ENCODE results near the gene PRDX2. TPM values are rescaled to one million over a fixed set of nuclear protein-coding genes. Genes with fewer than 3 reads are reported as not detected.

The PRDX2 gene
- total RNA-seq (2022; extraction: Qiagen RNA extraction; ENCODE audit: low read depth): 0.48 to 1.4 TPM (median 0.76 TPM) in 5 replicates

DNA sequence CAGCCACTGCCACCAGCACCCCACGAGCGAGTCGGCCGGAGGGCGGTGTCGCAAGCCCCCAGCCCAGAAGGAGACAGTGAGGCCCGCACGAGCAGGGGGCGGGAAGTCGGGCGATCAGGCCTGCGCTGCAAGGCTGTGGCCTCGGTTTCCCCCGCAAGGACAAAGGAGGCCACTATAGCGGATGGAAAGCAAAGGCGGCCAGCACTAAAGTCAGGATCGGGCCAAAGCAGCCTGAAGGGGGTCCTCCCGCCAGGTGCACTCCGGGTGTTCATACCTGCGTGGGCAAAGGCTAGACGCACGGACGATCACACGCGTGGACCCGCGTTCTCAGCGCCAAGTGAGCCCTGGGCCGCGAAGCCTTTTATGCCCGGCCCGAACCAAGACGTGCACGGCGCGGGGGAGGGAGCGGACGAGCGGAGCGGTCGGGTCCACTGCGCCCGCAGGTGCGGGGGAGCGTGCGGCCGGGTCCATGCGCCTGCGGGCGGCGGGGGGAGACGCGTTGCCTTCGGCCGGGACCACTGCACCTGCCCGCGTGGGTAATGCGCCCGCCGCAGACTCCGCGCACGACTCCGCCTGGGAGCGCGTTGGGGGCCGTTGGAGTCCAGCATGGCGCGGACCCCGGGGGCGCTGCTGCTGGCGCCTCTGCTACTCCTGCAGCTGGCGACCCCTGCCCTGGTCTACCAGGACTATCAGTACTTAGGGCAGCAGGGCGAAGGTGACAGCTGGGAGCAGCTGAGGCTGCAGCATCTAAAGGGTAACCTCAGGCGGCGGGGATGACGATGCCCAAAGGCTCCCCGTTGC is at the start of gene PRDX2, which contains the start of gene THSD8:
Gene PRDX2, minus strand, starts transcription at position 335 of the 801 bp plus-strand sequence. CDS start 539 bp downstream, outside the sequence.
Gene THSD8, plus strand, starts transcription at position 604 of the 801 bp plus-strand sequence. Its CDS starts 3 bp downstream, at position 607.

DNA sequence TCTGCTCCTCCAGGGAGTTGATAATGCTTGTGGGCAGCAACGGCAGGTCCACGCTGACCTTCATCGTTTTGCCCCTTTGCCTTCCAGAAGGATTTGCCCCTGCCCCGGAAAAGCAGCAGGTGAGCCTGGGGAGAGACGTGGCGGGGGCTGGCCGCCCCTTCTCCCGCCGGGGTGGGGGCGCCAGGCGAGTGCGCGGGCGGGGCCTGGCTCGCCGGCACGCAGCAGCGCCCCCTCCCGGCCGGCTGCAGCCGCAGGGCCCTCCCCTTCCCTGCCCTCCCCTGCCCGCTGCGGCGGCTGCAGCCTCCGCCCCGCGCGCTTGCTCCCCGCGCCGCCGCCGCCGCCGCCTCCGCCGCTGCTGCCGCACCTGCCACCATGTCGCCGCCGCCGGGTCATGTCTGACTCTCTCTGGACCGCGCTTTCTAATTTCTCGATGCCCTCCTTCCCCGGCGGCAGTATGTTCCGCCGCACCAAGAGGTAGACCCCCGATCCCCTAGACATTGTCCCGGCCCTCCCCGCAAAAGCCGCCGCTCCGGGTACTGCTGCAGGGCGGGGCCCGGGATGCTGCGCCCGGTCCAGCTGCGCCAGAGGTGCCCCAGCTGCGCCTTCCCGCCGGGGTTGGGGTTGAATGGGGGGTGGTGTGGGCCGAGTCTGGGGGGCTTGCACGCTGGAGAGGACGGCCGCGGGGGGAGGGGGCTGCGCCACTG is 36.7 kb upstream of the PRDX2 start, which contains the start of gene MAST1:
Gene MAST1, plus strand, starts transcription at position 334 of the 704 bp plus-strand sequence. Its CDS starts 58 bp downstream, at position 392.

DNA sequence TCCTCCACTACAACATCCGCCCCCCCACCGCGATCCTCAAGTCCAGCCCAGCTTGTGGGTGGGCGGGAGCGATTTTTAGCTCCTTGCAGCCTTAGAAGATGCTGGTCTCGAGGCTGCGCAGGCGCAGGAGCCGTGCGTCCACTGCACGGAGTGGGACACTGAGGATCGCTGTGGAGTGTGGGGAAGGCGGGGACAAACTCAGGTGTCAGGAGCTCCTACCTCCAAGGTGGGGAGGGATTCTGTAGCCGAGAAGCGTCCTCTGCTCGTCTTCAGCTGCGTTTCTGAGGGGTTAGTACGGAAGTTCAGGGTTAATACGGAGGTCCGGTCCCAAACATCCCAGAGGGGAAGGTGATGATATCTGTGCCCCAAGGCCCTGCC is 33.0 kb upstream of the PRDX2 start, which contains the start of gene RTBDN:
Gene RTBDN, minus strand, starts transcription at position 14 of the 378 bp plus-strand sequence. CDS start 4,600 bp downstream, outside the sequence.

DNA sequence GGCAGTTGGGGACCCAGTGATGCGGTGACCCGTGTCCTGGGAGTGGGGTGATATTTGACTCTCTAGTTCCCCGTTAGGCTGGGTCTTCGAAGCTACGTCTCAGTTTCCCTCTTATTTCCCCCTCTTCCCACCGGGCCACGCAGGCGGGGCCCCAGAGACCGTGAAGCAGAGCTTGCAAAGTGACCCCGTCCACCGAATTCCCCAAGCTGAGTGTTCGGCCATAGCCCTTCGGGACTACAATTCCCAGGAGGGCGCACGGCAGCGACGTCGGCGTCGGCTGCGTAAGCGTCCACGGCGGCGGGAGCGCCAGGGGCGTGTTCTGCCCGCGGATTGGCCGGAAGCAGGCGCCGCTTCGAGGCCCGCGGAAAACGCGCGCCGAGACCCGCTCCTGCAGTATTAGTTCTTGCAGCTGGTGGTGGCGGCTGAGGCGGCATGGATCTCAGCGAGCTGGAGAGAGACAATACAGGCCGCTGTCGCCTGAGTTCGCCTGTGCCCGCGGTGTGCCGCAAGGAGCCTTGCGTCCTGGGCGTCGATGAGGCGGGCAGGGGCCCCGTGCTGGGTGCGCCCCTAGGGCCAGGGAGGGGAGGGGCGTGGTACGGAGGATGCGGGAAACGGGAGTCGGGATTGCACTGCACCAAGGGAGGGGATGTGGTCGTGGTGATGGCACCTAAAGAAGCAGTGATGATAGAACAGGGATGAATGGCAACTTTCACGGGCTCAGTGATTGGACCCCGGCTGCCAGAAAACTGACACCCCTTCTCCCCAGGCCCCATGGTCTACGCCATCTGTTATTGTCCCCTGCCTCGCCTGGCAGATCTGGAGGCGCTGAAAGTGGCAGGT is 4.9 kb upstream of the PRDX2 start, which contains the start of gene RNASEH2A:
Gene RNASEH2A, plus strand, starts transcription at position 343 of the 840 bp plus-strand sequence. Its CDS starts 90 bp downstream, at position 433.

DNA sequence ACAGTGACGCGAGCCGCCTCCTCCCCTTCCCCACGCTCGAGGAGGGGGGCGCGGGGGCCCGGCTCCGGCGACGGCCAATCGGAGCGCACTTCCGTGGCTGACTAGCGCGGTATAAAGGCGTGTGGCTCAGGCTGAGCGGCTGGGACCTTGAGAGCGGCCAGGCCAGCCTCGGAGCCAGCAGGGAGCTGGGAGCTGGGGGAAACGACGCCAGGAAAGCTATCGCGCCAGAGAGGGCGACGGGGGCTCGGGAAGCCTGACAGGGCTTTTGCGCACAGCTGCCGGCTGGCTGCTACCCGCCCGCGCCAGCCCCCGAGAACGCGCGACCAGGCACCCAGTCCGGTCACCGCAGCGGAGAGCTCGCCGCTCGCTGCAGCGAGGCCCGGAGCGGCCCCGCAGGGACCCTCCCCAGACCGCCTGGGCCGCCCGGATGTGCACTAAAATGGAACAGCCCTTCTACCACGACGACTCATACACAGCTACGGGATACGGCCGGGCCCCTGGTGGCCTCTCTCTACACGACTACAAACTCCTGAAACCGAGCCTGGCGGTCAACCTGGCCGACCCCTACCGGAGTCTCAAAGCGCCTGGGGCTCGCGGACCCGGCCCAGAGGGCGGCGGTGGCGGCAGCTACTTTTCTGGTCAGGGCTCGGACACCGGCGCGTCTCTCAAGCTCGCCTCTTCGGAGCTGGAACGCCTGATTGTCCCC is 10.1 kb downstream of the PRDX2 start, which contains the start of gene JUNB:
Gene JUNB, plus strand, starts transcription at position 142 of the 706 bp plus-strand sequence. Its CDS starts 286 bp downstream, at position 428.

DNA sequence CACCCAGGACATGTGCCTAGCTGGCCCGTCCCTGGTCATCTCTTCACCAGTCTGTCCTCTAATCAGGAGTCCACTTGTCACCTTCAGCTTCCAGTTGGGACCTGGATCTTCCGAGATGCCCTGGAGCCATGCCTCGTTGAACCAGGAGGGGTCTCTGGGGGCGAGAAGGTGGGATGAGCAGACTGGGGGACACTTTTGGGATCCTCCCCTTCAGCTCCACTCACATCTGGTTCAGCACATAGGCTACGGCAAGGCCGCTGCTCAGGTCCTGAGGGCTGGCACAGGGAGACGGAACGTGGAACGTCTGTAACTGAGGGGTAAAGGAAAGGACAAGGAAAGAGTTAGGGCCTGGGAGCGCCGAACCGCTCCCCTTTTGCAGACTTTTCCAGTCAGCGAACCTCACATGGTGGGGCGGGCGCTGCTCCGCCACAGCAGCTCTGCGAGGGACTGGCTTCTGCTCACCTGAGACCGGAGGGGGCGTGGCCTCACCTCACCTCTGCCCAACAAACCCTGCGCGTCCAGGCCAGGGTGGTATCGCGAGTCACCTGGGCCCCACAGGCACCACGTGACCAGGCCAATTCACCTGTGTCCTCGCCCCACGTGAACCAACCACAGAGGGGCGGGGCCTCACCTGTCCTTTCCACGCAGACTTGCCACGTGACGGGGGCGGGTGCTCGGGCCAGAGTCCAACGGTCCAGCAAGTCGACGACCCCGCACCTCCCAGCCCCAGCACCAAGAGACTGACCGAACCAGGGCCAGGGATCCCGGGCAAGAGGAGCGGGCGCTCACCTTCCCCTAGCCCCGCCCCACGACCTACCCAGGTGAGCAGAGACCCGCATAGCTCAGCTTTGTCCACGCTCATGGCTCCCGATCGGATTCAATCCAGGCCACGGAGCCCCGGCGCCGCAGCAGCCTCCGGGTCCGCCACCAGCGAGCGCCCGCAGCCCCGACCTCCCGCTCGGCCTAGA is 26.7 kb downstream of the PRDX2 start, which contains the start of gene HOOK2:
Gene HOOK2, minus strand, starts transcription at position 965 of the 968 bp plus-strand sequence. Its CDS starts 103 bp downstream, at position 862.

DNA sequence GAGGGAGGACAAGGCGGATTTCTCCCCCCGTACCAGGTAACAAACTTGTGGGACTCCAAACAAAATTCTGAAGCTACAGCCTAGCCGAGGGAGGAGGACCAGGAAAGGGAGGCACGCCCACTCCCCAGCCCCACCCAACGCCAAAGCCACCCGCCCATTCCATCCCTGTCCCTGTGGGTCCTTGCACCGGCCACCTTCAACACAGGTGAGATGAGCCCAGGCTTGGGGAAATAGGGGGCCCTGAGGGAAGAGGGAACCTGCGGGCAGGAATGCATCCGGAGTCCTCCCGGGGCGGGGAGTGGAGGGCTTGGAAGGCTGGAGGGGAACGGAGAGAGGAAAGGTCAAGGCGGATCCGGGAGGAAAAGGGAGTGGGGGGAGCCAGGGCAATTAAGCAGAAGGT is 50.0 kb downstream of the PRDX2 start, which contains the start of gene BEST2:
Gene BEST2, plus strand, starts transcription at position 157 of the 400 bp plus-strand sequence. CDS start 802 bp downstream, outside the sequence.

Other genes starting within 250 kb of the PRDX2 start
- gene ZNF490, start 191.0 kb downstream of the PRDX2 start, total RNA-seq (2022; extraction: Qiagen RNA extraction; ENCODE audit: low read depth): 0.45 to 0.81 TPM (median 0.66 TPM) in 5 replicates
- 4.3 to 6.2 TPM (median 5.3 TPM) in 5 replicates for gene ZNF791, start 190.9 kb downstream of the PRDX2 start, total RNA-seq (2022; extraction: Qiagen RNA extraction; ENCODE audit: low read depth)
- 16.4 to 21.2 TPM (median 17.4 TPM) in 5 replicates for gene MAN2B1, start 135.1 kb downstream of the PRDX2 start, total RNA-seq (2022; extraction: Qiagen RNA extraction; ENCODE audit: low read depth)
- gene WDR83, start 135.0 kb downstream of the PRDX2 start, total RNA-seq (2022; extraction: Qiagen RNA extraction; ENCODE audit: low read depth): 7.9 to 11.6 TPM (median 10.0 TPM) in 5 replicates
- gene DHPS, start 119.9 kb downstream of the PRDX2 start, total RNA-seq (2022; extraction: Qiagen RNA extraction; ENCODE audit: low read depth): 40.7 to 54.1 TPM (median 49.5 TPM) in 5 replicates
- not detected in 5 replicates for gene GNG14, start 113.8 kb downstream of the PRDX2 start, total RNA-seq (2022; extraction: Qiagen RNA extraction; ENCODE audit: low read depth)
- gene FBXW9, start 105.2 kb downstream of the PRDX2 start, total RNA-seq (2022; extraction: Qiagen RNA extraction; ENCODE audit: low read depth): 8.2 to 13.6 TPM (median 11.5 TPM) in 5 replicates
- 27.4 to 35.2 TPM (median 32.5 TPM) in 5 replicates for gene TNPO2, start 77.9 kb downstream of the PRDX2 start, total RNA-seq (2022; extraction: Qiagen RNA extraction; ENCODE audit: low read depth)
- gene TRIR, start 67.1 kb downstream of the PRDX2 start, total RNA-seq (2022; extraction: Qiagen RNA extraction; ENCODE audit: low read depth): 156 to 216 TPM (median 205 TPM) in 5 replicates
- gene GET3, start 64.3 kb downstream of the PRDX2 start, total RNA-seq (2022; extraction: Qiagen RNA extraction; ENCODE audit: low read depth): 70.9 to 96.0 TPM (median 93.4 TPM) in 5 replicates
- gene BEST2, start 50.0 kb downstream of the PRDX2 start, total RNA-seq (2022; extraction: Qiagen RNA extraction; ENCODE audit: low read depth): 0.05 to 0.14 TPM in 2 of 5 replicates, not detected in the others
- 8.1 to 12.5 TPM (median 9.9 TPM) in 5 replicates for gene HOOK2, start 26.2 kb downstream of the PRDX2 start, total RNA-seq (2022; extraction: Qiagen RNA extraction; ENCODE audit: low read depth)
- gene JUNB, start 10.3 kb downstream of the PRDX2 start, total RNA-seq (2022; extraction: Qiagen RNA extraction; ENCODE audit: low read depth): 86.0 to 165 TPM (median 133 TPM) in 5 replicates
- gene THSD8, start 269 bp upstream of the PRDX2 start, total RNA-seq (2022; extraction: Qiagen RNA extraction; ENCODE audit: low read depth): 0.70 to 17.2 TPM (median 12.5 TPM) in 4 of 5 replicates, not detected in the other
- 32.3 to 49.1 TPM (median 44.2 TPM) in 5 replicates for gene RNASEH2A, start 4.8 kb upstream of the PRDX2 start, total RNA-seq (2022; extraction: Qiagen RNA extraction; ENCODE audit: low read depth)
- 0.10 to 0.34 TPM (median 0.22 TPM) in 4 of 5 replicates, not detected in the other for gene RTBDN, start 32.8 kb upstream of the PRDX2 start, total RNA-seq (2022; extraction: Qiagen RNA extraction; ENCODE audit: low read depth)
- gene MAST1, start 36.7 kb upstream of the PRDX2 start, total RNA-seq (2022; extraction: Qiagen RNA extraction; ENCODE audit: low read depth): 1.1 to 2.5 TPM (median 1.6 TPM) in 5 replicates
- gene DNASE2, start 79.6 kb upstream of the PRDX2 start, total RNA-seq (2022; extraction: Qiagen RNA extraction; ENCODE audit: low read depth): 25.6 to 33.3 TPM (median 31.1 TPM) in 5 replicates
- gene KLF1, start 85.4 kb upstream of the PRDX2 start, total RNA-seq (2022; extraction: Qiagen RNA extraction; ENCODE audit: low read depth): not detected in 5 replicates
- gene GCDH, start 89.4 kb upstream of the PRDX2 start, total RNA-seq (2022; extraction: Qiagen RNA extraction; ENCODE audit: low read depth): 9.1 to 10.2 TPM (median 9.5 TPM) in 5 replicates
- gene SYCE2, start 117.5 kb upstream of the PRDX2 start, total RNA-seq (2022; extraction: Qiagen RNA extraction; ENCODE audit: low read depth): 0.33 to 0.79 TPM (median 0.42 TPM) in 5 replicates
- gene FARSA, start 131.9 kb upstream of the PRDX2 start, total RNA-seq (2022; extraction: Qiagen RNA extraction; ENCODE audit: low read depth): 65.9 to 84.1 TPM (median 74.6 TPM) in 5 replicates
- gene CALR, start 136.8 kb upstream of the PRDX2 start, total RNA-seq (2022; extraction: Qiagen RNA extraction; ENCODE audit: low read depth): 505 to 682 TPM (median 539 TPM) in 5 replicates
- gene RAD23A, start 144.1 kb upstream of the PRDX2 start, total RNA-seq (2022; extraction: Qiagen RNA extraction; ENCODE audit: low read depth): 68.9 to 85.3 TPM (median 84.8 TPM) in 5 replicates
- 33.1 to 59.6 TPM (median 54.1 TPM) in 5 replicates for gene GADD45GIP1, start 155.4 kb upstream of the PRDX2 start, total RNA-seq (2022; extraction: Qiagen RNA extraction; ENCODE audit: low read depth)
- gene DAND5, start 167.8 kb upstream of the PRDX2 start, total RNA-seq (2022; extraction: Qiagen RNA extraction; ENCODE audit: low read depth): not detected in 5 replicates
- gene NFIX, start 193.7 kb upstream of the PRDX2 start, total RNA-seq (2022; extraction: Qiagen RNA extraction; ENCODE audit: low read depth): 3.3 to 5.4 TPM (median 3.8 TPM) in 5 replicates

Measured in A549 treated with RU486 at 1 μM for 4 hours (cell line).